GM12878 (cell line): Measurements from ENCODE around the gene DMBX1. TPM values are rescaled to one million over a fixed set of nuclear protein-coding genes. Genes with fewer than 3 reads are reported as not detected.

Experiments used
- ATAC-seq: fragments of 200-7000 bp; cut with Tn5 transposase; 3 replicates; pipeline ENCODE4 v1.9.1; 2020; ENCODE audit warnings: mild to moderate bottlenecking, moderate library complexity
- BruUV-seq: library from RNA; stranded (reverse); fragments of 400-500 nt; replicated peaks from 2 replicates; lab custom pipeline; 2021; lab: Mats Ljungman, UMichigan
- CTCF ChIA-PET: fragments of 300-600 bp; sonication (Branson Sonifier 250); formaldehyde crosslinking; extraction: SDS; loops from one replicate; lab custom pipeline; 2021; ENCODE audit warnings: inconsistent platforms; lab: Yijun Ruan, JAX
- POLR2A ChIA-PET: fragments of 350-600 bp; formaldehyde crosslinking; extraction: SDS; loops from one replicate; lab custom pipeline; 2021; ENCODE audit warnings: inconsistent platforms; lab: Charles Lee
- RAD21 ChIA-PET: fragments of 300-600 bp; sonication (Branson Sonifier 250); formaldehyde crosslinking; loops from one replicate; lab custom pipeline; 2023; ENCODE audit warnings: antibody characterized with exemption; ENCODE audit not compliant: unreplicated experiment; lab: Charles Lee
- SMC1A ChIA-PET: fragments of 300-600 bp; sonication (Branson Sonifier 250); formaldehyde crosslinking; loops from one replicate; lab custom pipeline; 2023; ENCODE audit not compliant: unreplicated experiment, uncharacterized antibody; lab: Charles Lee
- DNase-seq: peaks from one replicate; pipeline ENCODE4 v3.0.0-alpha.2; 2011; ENCODE audit warnings: low read depth, low spot score
- FAIRE-seq: peaks from 3 replicates; lab custom pipeline; 2011; peaks lifted over from hg19 to GRCh38; lab: Jason Lieb, UNC
- H2AFZ ChIP-seq: 2 replicates; pipeline ENCODE4 v1.6.0; 2011; ENCODE audit warnings: low read depth, low read length, control low read depth; ENCODE audit not compliant: control insufficient read depth
- H3K27ac ChIP-seq: 2 replicates; pipeline ENCODE4 v1.5.1; 2011; ENCODE audit warnings: control low read depth; ENCODE audit not compliant: control insufficient read depth, insufficient read depth
- H3K27me3 ChIP-seq, 2 experiments: replicated peaks in 1 of 2; 2 replicates each; pipeline versions ENCODE4 v1.6.0 to v1.6.1; 2011; ENCODE audit warnings: low read length in 1 of 2; ENCODE audit not compliant: control insufficient read depth in 2 of 2, insufficient read depth in 2 of 2
- H3K36me3 ChIP-seq, 2 experiments: 2 replicates each; pipeline ENCODE4 v1.5.1; 2011; ENCODE audit warnings: low read length in 1 of 2; ENCODE audit not compliant: control insufficient read depth in 2 of 2, insufficient read depth in 2 of 2
- H3K4me1 ChIP-seq: 2 replicates; pipeline ENCODE4 v1.6.1; 2011; ENCODE audit warnings: mild to moderate bottlenecking, low read length, moderate library complexity, mixed read lengths; ENCODE audit not compliant: control insufficient read depth, insufficient read depth
- H3K4me2 ChIP-seq: 2 replicates; pipeline ENCODE4 v1.6.0; 2011; ENCODE audit warnings: control low read depth; ENCODE audit not compliant: control insufficient read depth, insufficient read depth
- H3K4me3 ChIP-seq: fragments of 200-600 bp; sonication (generic); 2 replicates; pipeline ENCODE4 v1.5.1; 2016
- H3K79me2 ChIP-seq: 2 replicates; pipeline ENCODE4 v1.6.0; 2011; ENCODE audit warnings: low read length; ENCODE audit not compliant: control insufficient read depth, insufficient read depth
- H3K9ac ChIP-seq: 2 replicates; pipeline ENCODE4 v1.8.0; 2011; ENCODE audit warnings: low read length, control low read depth, mixed read lengths; ENCODE audit not compliant: control insufficient read depth, insufficient read depth
- H3K9me3 ChIP-seq: replicated peaks from 3 replicates; pipeline ENCODE4 v1.5.1; 2011; ENCODE audit warnings: mild to moderate bottlenecking, low read length; ENCODE audit not compliant: control insufficient read depth, insufficient read depth
- H4K20me1 ChIP-seq: 2 replicates; pipeline ENCODE4 v1.6.0; 2011; ENCODE audit not compliant: control insufficient read depth, insufficient read depth
- CHD1 ChIP-seq: IDR thresholded peaks from 2 replicates; pipeline ENCODE4 v1.6.1; 2012; ENCODE audit warnings: low read depth, low read length, improper control_type of control experiment
- CREM ChIP-seq: IDR thresholded peaks from 2 replicates; pipeline ENCODE4 v1.6.1; 2014; ENCODE audit warnings: antibody characterized with exemption, low read depth
- GATAD2B ChIP-seq: fragments of 450-650 bp; conservative IDR thresholded peaks from 2 replicates; pipeline ENCODE4 v1.6.1; 2017; ENCODE audit warnings: low read depth, mild to moderate bottlenecking, moderate library complexity
- HDAC6 ChIP-seq: fragments of 200-600 bp; sonication (generic); IDR thresholded peaks from one replicate; pipeline ENCODE4 v1.8.0; 2017; ENCODE audit warnings: antibody characterized with exemption; ENCODE audit not compliant: unreplicated experiment
- IRF3 ChIP-seq: fragments of 450-650 bp; IDR thresholded peaks from 2 replicates; pipeline ENCODE4 v1.6.1; 2014; ENCODE audit warnings: mild to moderate bottlenecking
- IRF4 ChIP-seq: IDR thresholded peaks from 2 replicates; pipeline ENCODE4 v1.6.1; 2011; ENCODE audit warnings: low read depth, low read length
- RAD51 ChIP-seq: fragments of 450-650 bp; IDR thresholded peaks from 2 replicates; pipeline ENCODE4 v1.6.1; 2016; ENCODE audit warnings: moderate library complexity, mild to moderate bottlenecking, inconsistent platforms
- REST ChIP-seq: IDR thresholded peaks from 2 replicates; pipeline ENCODE4 v1.6.1; 2012; ENCODE audit warnings: mild to moderate bottlenecking, low read depth, low read length
- WGBS: methylation state at CpG from one replicate; pipeline ENCODE4 v1.1.6; 2016; ENCODE audit warnings: low lambda C conversion rate; ENCODE audit not compliant: insufficient replicate concordance, insufficient coverage; ENCODE audit errors: missing lambda C conversion rate; 5-methylcytosine and 5-hydroxymethylcytosine counted together
- in situ Hi-C: fragments of 300-500 bp; cut with MboI; formaldehyde crosslinking; loops from 9 replicates; pipeline ENCODE4 v1.14.3; 2018; ENCODE audit warnings: mixed read lengths
- intact Hi-C: fragments of 100-400 bp; cut with micrococcal nuclease; formaldehyde crosslinking; loops from one replicate; pipeline ENCODE4 v1.14.2; 2022; ENCODE audit not compliant: unreplicated experiment
- polyA plus RNA-seq, 11 experiments: library from polyadenylated mRNA; depleted of rRNA in 4 of 11; unstranded in 6 of 11; stranded (reverse) in 5 of 11; fragments of >200 nt; fragmentation: Nextera tagmentation in 4 of 11; fragmentation: Illumina TruSeq in 1 of 11; extraction: Ambion mirVana in 4 of 11; extraction: Trizol in 1 of 11; gene quantifications; 1 replicate in 1 of 11; 2 replicates in 10 of 11; pipeline versions ENCODE4 v1.2.1 to v1.2.3, GENCODE V29; 2011 to 2016; ENCODE audit warnings: inconsistent platforms in 2 of 11, missing spikeins in 2 of 11, low read depth in 1 of 11
- total RNA-seq, 4 experiments: library from RNA; depleted of rRNA in 3 of 4; stranded (reverse); fragments of >200 nt in 3 of 4; fragmentation: Illumina TruSeq in 1 of 4; extraction: Trizol in 1 of 4; gene quantifications; 2 replicates each; pipeline versions ENCODE4 v1.2.1 to v1.2.3, GENCODE V29; 2013 to 2021

The DMBX1 gene
- total and polyA plus RNA-seq, 10 of the 15 experiments (the other 5 are each of a cell fraction or from before 2014, with no cell fraction given), result 0.03 TPM; not detected in 9

DNA sequence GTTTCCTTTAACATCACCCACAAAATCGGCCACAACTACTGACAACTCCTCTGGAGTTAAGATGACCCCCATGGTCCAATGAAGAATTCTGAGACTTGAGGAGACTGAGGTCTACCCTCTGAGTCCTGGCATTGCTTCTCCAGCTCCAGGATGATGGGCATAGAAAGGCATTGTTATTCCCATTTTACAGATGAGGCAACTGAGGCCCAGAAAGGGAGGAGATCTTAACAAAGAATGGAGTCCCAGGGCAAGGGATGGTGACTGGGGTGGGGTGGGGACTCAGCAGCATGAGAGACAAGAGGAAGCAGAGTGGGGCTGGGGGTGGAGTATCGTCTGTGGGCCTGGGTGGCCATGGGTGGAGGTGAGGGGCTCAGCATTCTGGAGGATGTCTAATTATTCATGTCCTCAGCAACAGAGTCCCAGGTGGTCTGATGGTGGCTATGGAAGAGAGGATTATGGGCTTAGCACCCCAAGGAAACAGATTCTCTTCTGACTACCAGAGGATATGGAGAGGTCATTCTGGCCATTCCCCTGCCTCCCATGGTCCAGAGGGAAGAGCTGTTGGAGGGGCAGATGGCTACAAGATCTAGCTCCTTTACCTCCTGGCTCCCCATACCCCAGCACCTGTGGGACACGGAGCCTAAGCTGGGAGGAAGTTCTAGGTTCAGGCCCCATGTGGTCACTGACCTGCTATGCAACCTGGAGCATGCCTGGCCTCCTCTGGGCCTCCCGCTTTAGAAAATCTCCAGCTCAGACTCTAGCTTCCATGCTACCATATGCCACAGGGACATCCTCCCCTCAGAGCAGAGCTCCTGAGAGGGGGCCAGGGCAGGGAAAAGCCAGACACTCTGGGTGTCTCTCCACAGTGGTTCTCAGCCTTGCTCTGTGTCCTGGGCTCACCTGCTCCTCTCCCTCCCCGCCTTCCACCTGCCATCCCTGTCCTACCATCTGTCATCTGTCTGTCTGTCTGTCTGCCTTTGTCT is 37.4 kb upstream of the DMBX1 start:
- H4K20me1 ChIP-seq, result no peaks in the 10 kb centered on the region
- no peak overlapping the region for H3K4me3 ChIP-seq
- in situ Hi-C loops (no loop called here), intact Hi-C loops (no loop called here)
- peaks cover 5 to 12% of the 10 kb centered on the region in 2 experiments for H3K27me3 ChIP-seq
- ChIA-PET SMC1A (interaction anchor here (0.9 kb wide), 1 partner anchor 74 kb away, joined by 3 read pairs; no protein-coding TSS in a partner anchor), CTCF (interaction anchor here (2.4 kb wide), 1 partner anchor 75 kb away, joined by 7 read pairs; no protein-coding TSS in a partner anchor), POLR2A (no interaction called here), RAD21 (no interaction called here)
- no peaks in the 10 kb centered on the region for H3K4me1 ChIP-seq
- ATAC-seq (no peak), FAIRE-seq (no peak), DNase-seq (no peak)
- no peak for TF ChIP-seq HDAC6
- no peak for TF ChIP-seq IRF3
- TF ChIP-seq IRF4, result no peak
- no peak for TF ChIP-seq CHD1
- no peak for TF ChIP-seq RAD51
- no peak for TF ChIP-seq REST
- no peak for TF ChIP-seq GATAD2B
- no peak for TF ChIP-seq CREM
- no peaks in the 10 kb centered on the region for H3K79me2 ChIP-seq
- H3K4me2 ChIP-seq, result no peak overlapping the region
- H3K9me3 ChIP-seq, result no peaks in the 10 kb centered on the region
- H2AFZ ChIP-seq, result no peak overlapping the region
- H3K36me3 ChIP-seq, result no peaks in the 10 kb centered on the region
- no TSS peak for BruUV-seq
- no peak overlapping the region for H3K27ac ChIP-seq
- H3K9ac ChIP-seq, result no peak overlapping the region
- 12% methylated on average over 5 of the region's 5 CpGs for WGBS
